Stomach (tissue), 4 donors: ENCODE results near the gene ELMO1.

Experiments used
- CTCF ChIP-seq, 7 experiments: fragments of 450-650 bp in 4 of 7; fragments of 200-600 bp in 3 of 7; sonication (generic) in 3 of 7; IDR thresholded peaks; one replicate each; pipeline ENCODE4 v1.5.1; 2016 to 2019; ENCODE audit warnings: antibody characterized with exemption in 7 of 7, control low read depth in 2 of 7, mild to moderate bottlenecking in 1 of 7
- POLR2A ChIP-seq, 4 donors: fragments of 450-650 bp; IDR thresholded peaks; one replicate each; pipeline ENCODE4 v1.6.1; 2016; ENCODE audit warnings: antibody characterized with exemption in 4 of 4, control low read depth in 2 of 4, mild to moderate bottlenecking in 1 of 4, moderate library complexity in 1 of 4
- POLR2AphosphoS5 ChIP-seq, 3 donors: sonication (generic); formaldehyde crosslinking; IDR thresholded peaks; one replicate each; pipeline ENCODE4 v1.6.1; 2016; ENCODE audit warnings: antibody characterized with exemption in 3 of 3

GRCh38 chr7:36956814-36957213, 491.9 kb downstream of the ELMO1 start:
- no peak for TF ChIP-seq POLR2A (IDR thresholded peaks at IDR 0.05)
- TF ChIP-seq CTCF (IDR thresholded peaks at IDR 0.05) = no peak
- TF ChIP-seq POLR2AphosphoS5 (IDR thresholded peaks at IDR 0.05) = no peak
